HG02610 (cell line): ENCODE data around the gene FIBP.
A peak's percentile ranks its signal among the peaks of the same experiment; 100 is the strongest.

ENCODE experiments used
- ATAC-seq: cut with Tn5 transposase; IDR thresholded peaks from one replicate; pipeline ENCODE4 v1.9.1; 2021; ENCODE audit warnings: mild to moderate bottlenecking, moderate library complexity; ENCODE audit not compliant: unreplicated experiment

FIBP gene

GRCh38 chr11:65888163-65888814, at the start of gene FIBP:
TSS of gene FIBP (minus strand) at chr11:65888471. CDS start at chr11:65888418, 53 bp downstream.
- peak; percentile 36 for ATAC-seq

- ATAC-seq = no peak
Measured at GRCh38 chr11:65937766-65938165, 49.5 kb upstream of the FIBP start.

- no peak for ATAC-seq
Measured at GRCh38 chr11:65934014-65934413, 45.7 kb upstream of the FIBP start.

- ATAC-seq = no peak
Measured at GRCh38 chr11:65932558-65932919, 44.3 kb upstream of the FIBP start.

- ATAC-seq = no peak
Measured at GRCh38 chr11:65931773-65932557, 43.7 kb upstream of the FIBP start.

GRCh38 chr11:65928667-65929066, 40.4 kb upstream of the FIBP start:
- no peak for ATAC-seq

GRCh38 chr11:65927904-65928397, 39.7 kb upstream of the FIBP start:
- ATAC-seq = peak; percentile 77

- no peak for ATAC-seq
Measured at GRCh38 chr11:65925397-65925796, 37.1 kb upstream of the FIBP start.

GRCh38 chr11:65922565-65922964, 34.3 kb upstream of the FIBP start:
- ATAC-seq = no peak

GRCh38 chr11:65921876-65922275, 33.6 kb upstream of the FIBP start:
- ATAC-seq = no peak

GRCh38 chr11:65921033-65921555, 32.8 kb upstream of the FIBP start:
- ATAC-seq = no peak

GRCh38 chr11:65920372-65920802, 32.1 kb upstream of the FIBP start:
- no peak for ATAC-seq

- peak; percentile 28 for ATAC-seq
Measured at GRCh38 chr11:65919573-65920371, 31.5 kb upstream of the FIBP start.

- ATAC-seq = peak; percentile 82
Measured at GRCh38 chr11:65919141-65919572, 30.9 kb upstream of the FIBP start, which contains the start of gene DRAP1. TSS of gene DRAP1 (plus strand) at chr11:65919426. CDS start at chr11:65919502, 76 bp downstream.

- peak; percentile 45 for ATAC-seq
Measured at GRCh38 chr11:65918211-65919140, 30.2 kb upstream of the FIBP start, which contains the start of gene C11orf68. TSS of gene C11orf68 (minus strand) at chr11:65919062. CDS start at chr11:65919031, 31 bp downstream.

- no peak for ATAC-seq
Measured at GRCh38 chr11:65917434-65918210, 29.4 kb upstream of the FIBP start.

- ATAC-seq = no peak
Measured at GRCh38 chr11:65917077-65917433, 28.8 kb upstream of the FIBP start.

GRCh38 chr11:65916391-65916790, 28.1 kb upstream of the FIBP start:
- ATAC-seq = no peak

GRCh38 chr11:65915821-65916251, 27.6 kb upstream of the FIBP start:
- ATAC-seq = no peak
